NCI-H82 (cell line): ENCODE data around the gene RRH.
A peak's percentile ranks its signal among the peaks of the same experiment; 100 is the strongest.
"Not testable (repeated sequence)": the region's sequence is repeated elsewhere in the genome, so short reads cannot be mapped to it uniquely, and the experiment has no call there.

Experiments used
- DNase-seq: peaks from one replicate; lab custom pipeline; 2025; lab: John Stamatoyannopoulos, UW

The RRH gene

DNA sequence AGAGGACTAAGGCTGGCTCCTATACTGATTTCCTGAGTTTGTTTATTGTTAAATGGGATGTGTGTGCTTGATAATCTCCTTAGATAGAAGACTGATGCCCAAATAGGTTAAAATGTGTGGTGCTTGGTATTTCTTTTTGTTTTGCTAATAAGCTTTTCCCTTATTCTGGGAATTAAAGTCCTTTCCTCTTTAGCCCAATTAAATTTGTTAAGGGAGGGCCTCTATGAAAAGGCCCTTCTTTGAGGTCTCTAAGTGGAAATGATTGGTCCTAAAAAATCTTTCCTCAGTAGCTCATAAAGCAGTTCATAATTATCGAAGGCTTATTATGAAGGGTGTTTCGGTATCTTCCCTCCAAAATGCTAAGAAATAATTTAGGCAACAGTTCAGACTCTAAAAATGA is at the start of gene RRH:
RRH (plus strand) TSS at position 301 of the 400 bp plus-strand sequence; CDS start at position 357, 56 bp downstream.
- no peak for DNase-seq

- not testable (repeated sequence) for DNase-seq
Measured at GRCh38 chr4:109782092-109782491, 45.7 kb upstream of the RRH start.

- no peak for DNase-seq
Measured at GRCh38 chr4:109786846-109787245, 40.9 kb upstream of the RRH start.

GRCh38 chr4:109787807-109788206 is 40.0 kb upstream of the RRH start:
- no peak for DNase-seq

DNA sequence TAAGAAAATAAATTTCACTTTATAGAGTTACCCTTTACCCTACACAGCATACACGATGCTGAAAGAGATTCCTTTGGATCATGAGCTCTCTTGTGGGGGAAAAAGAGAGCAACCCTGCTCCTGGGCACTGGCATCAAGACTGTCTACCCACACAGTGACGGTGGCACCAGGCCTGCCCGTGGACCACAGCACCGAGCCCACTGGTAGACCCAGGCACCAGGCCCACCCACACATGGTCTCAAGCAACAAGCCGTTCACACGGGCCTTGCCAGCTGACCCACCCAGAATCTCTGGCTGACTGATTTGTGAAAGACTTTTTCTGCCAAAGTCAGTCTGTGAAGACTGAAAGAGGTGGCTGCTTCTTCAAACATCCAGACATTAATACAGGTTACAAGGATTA is 32.7 kb upstream of the RRH start:
- DNase-seq, result no peak

DNA sequence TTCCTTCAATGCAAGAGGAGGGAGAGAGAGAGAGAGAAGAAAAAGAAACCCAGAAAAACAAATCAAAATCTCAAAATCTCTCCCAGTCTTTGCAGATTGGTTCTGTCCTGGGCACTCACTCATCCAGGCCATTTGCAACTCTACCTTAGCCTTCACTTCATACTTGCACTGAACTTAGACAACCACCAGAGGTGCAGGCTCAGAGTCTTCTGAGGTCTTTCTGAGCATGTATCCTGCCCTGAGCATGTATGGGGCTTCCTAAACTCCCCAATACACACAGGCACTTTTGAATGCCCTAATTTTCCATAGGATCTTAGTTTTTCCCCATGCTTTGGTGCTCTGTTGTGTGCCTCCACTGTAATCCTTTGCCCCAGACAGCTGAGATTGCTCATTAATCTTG is 28.9 kb upstream of the RRH start:
- DNase-seq, result no peak

DNA sequence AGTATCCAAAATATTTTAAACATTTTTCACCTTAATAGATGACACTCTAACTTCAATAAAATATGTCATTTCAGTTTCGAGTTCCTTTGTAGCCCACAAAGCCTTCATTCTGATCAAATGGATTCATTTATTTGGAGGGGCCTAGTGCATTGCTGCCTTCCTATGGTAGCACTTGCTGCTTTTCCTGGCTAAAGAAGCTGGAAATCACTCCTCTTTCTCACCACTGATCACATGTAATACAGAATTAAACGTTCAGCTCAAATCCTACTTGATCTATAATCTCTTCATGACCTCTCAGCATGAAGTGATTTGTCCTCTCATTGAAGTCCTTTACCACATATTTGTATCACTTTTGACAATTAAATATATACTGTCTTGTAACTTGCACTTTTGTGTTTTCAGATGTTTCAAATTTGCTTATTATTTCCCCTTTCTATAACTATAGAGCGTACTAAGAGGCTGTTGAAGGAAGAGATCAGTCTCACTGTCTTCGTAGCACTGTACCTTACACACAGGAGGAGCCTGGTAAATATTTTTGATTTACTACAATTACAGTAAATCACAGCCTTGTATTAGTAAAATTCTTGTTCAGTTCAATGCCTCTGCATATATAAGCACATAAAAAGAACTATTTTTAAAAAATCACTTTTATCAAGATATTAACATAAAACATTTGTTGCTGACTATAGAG is 26.5 kb upstream of the RRH start:
- peak; percentile 17 for DNase-seq

GRCh38 chr4:109801895-109802319 is 25.9 kb upstream of the RRH start, which contains the start of gene CFI:
TSS of gene CFI (minus strand) at chr4:109801999. CDS start at chr4:109801971, 28 bp downstream.
- no peak for DNase-seq

- DNase-seq, result peak; percentile 73
Measured at GRCh38 chr4:109803924-109804571, 23.7 kb upstream of the RRH start.

- no peak for DNase-seq
Measured at GRCh38 chr4:109809655-109810054, 18.1 kb upstream of the RRH start.

GRCh38 chr4:109810552-109811387 is 17.0 kb upstream of the RRH start:
- no peak for DNase-seq

- DNase-seq, result no peak
Measured at GRCh38 chr4:109811707-109812106, 16.1 kb upstream of the RRH start.

DNA sequence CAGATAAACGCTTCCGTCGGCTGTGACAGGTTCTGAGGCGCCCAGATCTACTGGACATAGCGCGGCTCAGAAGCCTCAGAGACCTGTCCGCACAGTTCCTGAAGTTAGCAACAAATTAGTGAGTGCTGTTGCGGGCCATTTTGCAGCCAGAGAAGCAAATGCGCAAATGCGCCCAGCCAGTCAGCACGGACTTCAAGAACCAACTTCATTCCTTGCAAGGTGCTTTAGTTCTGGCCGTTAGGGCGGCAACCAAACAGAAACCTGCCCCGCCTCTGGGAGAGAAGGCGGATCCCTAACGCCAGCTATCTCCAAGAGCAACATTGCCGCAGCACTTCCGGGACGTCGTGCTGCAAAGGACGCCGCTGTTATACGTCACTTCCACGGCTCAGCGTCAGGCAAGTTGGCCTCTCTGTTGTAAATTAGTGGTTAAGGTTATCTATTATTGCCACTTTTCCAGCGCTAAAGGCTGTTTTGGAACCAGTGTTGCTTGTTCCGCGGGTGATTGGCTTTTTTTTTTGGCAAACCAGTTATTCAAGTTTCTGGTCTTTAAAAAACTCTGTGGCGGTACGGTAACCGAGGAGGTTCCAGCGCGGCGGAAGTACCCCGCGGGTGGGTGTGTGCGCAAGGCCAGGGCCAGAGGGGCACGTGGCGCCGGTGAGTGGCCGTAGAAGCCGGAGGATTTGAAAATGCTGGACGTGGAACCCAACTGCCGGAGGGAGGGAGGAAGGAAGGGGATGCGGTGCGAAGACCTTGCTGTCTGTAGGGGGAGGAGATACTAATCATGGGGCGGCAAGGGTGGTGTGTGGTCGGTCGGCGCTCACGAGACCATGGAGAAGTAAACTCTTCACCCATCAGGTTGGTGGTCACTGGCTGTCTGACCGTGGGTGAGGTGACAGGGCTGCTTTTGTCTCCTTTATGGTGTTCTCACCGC is 12.4 kb upstream of the RRH start, which contains the start of gene GAR1:
GAR1 (plus strand) TSS at position 612 of the 931 bp plus-strand sequence. CDS start 403 bp downstream, outside the sequence.
- DNase-seq, result peak; percentile 95

GRCh38 chr4:109816082-109816442 is 11.7 kb upstream of the RRH start:
- DNase-seq, result no peak

- no peak for DNase-seq
Measured at GRCh38 chr4:109816894-109817293, 10.9 kb upstream of the RRH start.

- no peak for DNase-seq
Measured at GRCh38 chr4:109818268-109818667, 9.5 kb upstream of the RRH start.

DNA sequence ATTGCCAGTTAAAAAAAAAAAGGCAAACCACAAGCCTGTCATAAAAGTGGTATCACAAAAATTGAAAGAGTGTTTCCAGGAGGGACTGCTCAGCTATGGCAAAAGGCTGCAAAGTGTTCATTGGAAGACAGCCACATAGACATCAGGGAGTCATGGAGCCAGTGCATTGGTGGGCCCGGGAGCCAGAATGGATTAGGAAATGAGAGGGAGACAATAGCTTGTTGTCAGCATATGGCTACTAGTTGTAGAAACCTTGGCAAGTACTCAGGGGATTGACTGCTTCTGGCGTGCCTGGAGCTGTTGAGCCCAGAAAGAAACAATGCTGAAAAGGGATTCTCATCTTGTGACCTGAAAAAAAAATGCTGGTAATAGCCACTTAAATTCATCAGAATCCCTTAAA is 7.2 kb upstream of the RRH start:
- peak; percentile 51 for DNase-seq

DNA sequence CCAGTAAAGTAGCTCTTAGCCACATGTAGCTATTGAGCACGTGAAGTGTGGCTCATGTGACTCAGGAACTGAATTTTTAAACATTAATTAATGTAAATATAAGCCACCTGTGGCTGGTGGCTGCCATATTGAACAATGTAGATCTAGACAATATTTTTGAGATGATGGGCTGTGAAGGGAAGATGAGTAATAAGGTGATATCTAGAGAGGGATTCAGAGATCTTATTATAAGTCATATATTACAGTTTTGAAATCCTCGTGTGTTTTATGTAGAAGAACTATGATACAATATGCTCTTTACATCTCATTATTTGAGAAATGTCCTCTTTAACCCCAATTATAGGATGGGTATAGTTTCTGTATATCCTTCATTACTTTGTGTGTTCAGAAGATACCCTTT is 6.6 kb upstream of the RRH start:
- no peak for DNase-seq

DNA sequence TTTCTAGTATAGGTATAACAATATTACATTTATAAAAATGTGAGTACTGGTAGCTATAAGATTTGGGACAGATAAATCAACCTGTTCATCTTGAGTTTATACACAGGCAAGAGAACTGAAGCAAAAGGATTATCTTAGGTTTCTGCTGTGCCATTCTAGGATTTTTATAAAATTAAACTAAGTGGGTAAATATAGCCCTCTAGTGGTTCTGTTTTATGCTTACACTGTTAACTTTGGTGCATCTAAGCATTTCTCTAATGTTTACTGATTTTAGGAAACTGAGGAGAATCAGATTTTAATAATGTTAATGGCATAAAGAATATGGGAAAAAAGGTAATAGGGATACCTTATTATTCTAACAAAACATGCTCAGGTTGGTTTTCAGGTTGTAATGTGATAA is 1.1 kb upstream of the RRH start:
- peak; percentile 8 for DNase-seq

DNA sequence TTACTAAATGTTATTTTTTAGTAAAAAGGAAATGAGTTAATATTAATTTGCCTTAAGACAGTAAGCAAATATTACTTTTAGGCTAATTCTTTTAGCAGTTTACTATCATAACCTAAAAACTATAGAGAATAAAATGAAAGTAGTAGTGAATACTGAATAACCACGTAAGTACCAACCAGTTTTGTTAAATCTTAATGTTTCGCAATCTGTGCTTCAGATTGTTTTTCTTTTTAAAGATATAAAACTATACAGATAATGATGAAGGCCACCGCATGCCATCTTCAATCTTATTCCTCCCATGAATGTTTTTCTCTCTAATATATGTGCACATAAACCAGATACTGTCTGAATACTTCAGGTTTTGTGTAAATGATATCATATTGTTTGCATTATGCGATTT is 6.0 kb downstream of the RRH start:
- no peak for DNase-seq

DNA sequence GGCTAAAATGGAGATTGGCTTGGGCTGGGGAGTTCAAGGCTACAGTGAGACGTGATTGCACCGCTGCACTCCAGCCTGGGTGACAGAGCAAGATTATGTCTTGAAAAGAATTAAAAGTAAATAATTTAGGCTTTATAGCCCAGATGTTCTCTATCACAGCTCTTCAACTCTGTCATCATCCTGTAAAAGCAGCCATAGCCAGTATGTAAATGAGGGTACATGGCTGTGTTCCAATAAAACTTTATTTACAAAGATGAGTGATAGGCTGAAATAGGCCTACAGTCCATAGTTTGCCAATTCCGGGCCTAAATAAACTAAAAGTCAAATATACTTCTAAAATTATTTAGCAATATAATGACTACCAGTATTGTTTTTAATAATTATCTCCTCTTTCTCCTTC is 9.2 kb downstream of the RRH start:
- DNase-seq, result no peak
